T-helper 9 cell (primary cell): Measurements from ENCODE around the gene KCNG2.
"Not testable (repeated sequence)": the region's sequence is repeated elsewhere in the genome, so short reads cannot be mapped to it uniquely, and the experiment has no call there.

Experiments
- DNase-seq: peaks from one replicate; pipeline ENCODE4 v3.0.0-alpha.2; 2020

KCNG2 gene

GRCh38 chr18:79872527-79873444, 75.0 kb downstream of the KCNG2 start:
- DNase-seq, result no peak

DNA sequence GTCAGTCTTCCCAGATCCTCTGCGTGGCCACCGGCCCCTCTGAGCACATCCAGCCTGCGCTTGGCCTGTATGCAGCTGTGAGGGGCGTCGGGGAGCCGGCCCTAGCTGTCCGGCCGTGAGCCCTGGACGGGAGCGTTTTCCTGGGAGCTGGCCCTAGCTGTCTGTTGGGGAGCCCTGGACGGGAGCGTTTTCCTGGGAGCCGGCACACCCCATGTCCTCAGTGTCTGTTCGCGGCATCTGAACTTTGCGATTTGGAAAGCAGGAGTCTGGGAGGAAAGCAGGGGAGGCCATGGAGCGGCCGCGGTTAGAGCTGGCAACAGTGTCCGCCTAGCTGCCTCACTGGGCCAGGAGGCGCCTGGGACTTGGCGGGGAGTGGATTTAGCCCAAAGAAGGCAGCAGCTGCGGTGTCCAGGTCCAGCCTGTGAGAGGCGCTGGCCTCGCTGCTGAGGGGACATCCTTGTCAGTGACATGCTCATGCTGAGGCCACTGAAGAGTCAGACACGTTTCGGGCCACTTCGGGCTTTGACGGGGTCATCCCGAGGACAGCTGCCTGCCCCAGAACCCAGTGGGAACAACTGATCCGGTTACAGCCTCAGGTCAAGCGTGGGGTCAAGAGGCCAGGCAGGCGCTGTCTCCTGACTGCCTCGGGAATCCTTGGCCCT, 75.8 kb downstream of the KCNG2 start:
- DNase-seq, result no peak

DNA sequence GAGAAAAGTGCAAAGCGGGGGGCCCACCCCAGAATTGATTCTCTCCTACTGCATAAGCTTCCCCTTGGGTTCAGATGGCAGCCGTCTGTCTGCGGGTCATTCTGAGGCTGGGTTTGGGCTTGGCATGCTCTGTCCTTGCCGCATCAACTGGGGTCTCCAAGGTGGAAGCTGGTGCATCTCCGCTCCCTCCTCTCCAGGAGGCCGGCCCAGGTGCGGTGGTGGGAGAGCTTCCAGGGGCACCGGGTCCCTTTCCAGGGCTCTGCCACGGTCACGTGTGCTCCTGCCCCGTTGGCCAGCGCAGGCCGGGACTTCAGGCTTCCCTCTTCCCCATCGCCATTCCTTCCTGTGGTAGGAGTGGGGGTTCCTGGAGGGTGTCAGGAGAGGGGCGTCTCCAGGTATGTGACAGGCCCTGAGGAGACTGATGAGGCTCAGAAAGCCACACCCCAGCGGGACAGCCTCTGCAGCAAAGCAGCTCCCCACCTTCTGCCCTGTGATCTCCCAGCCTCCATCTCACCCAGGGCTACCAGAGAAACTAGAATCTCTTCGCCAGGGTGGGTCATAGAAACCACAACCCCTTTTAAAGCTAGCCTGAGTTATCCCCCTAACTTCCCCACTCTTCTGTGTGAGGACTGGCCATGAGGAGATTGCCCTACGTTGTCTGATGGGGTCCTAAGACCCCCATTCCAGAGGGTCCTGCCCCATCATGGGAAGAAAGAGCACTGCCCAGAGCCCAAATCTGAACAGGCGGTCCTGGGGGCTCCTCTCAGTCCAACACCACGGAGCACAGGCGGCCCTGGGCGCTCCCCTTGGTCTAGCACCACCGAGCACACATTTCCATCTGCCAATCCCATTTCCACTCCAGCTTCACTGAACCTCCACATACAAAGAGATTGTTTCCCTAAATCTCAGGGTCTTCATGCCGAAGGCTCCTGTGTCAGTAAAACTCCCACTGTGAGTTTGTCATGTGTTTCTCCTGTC, 77.1 kb downstream of the KCNG2 start:
- no peak for DNase-seq

GRCh38 chr18:79875531-79875919, 77.8 kb downstream of the KCNG2 start:
- no peak for DNase-seq

- DNase-seq, result no peak
Measured at GRCh38 chr18:79875931-79876461, 78.3 kb downstream of the KCNG2 start.

- DNase-seq, result no peak
Measured at GRCh38 chr18:79876497-79876896, 78.8 kb downstream of the KCNG2 start.

- DNase-seq, result no peak
Measured at GRCh38 chr18:79877163-79878091, 79.7 kb downstream of the KCNG2 start.

GRCh38 chr18:79878246-79878645, 80.5 kb downstream of the KCNG2 start:
- not testable (repeated sequence) for DNase-seq

DNA sequence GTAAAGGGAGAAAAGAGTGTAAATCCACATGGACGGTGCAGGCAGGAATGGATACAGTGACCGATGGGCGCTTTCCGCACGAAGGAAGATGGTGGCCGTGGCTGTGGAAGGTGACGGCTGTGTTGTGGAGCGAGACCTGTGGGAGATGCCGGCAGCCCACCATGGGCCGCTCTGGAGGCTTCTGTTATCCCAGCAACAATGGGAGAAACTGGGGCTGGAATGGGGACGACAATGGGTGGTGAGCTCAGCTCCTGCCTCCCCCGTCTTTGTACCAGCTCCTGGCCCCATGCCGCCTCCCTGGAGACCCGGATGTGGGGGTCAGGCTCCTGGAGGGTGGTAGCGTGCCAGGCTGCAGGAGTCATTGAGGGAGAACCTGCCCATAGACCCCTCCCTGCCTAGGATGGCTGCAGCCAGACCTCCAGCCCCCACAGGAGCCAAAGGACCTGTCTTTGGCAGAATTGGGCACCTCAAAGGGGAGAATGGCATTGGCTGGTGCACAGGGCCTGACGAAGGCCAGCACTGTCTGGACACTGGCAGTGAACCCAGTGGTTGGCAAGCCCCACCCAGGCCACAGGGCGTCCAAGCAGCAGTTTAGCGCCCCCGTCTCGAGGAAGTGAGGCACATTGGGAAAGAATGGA, 81.1 kb downstream of the KCNG2 start:
- DNase-seq, result no peak

- no peak for DNase-seq
Measured at GRCh38 chr18:79879566-79879965, 81.8 kb downstream of the KCNG2 start.

- DNase-seq, result no peak
Measured at GRCh38 chr18:79881695-79882094, 84.0 kb downstream of the KCNG2 start.

- DNase-seq, result no peak
Measured at GRCh38 chr18:79882522-79883241, 84.9 kb downstream of the KCNG2 start.

GRCh38 chr18:79883461-79884293, 85.9 kb downstream of the KCNG2 start:
- no peak for DNase-seq

GRCh38 chr18:79884294-79884962, 86.7 kb downstream of the KCNG2 start:
- DNase-seq, result no peak

GRCh38 chr18:79884963-79885728, 87.4 kb downstream of the KCNG2 start:
- DNase-seq, result no peak

- DNase-seq, result no peak
Measured at GRCh38 chr18:79887181-79888000, 89.7 kb downstream of the KCNG2 start.

DNA sequence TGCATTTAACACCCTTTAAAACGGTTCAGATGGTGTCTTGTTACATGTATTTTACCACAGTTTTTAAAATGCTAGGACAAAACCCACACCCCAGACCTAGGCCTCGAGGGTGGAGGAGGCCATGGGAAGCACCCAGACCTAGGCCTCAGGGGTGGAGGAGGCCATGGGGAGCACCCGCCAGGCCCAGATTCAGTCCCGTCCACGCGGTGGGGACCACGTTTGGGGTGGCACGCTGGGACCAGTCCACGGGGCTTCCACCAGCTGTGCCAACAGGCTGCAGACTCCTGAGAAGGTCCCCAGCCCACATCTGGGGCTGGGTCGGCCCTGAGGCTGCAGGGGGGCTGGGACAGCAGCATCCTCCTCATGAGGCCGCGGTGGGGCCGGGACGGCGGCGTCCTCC, 90.3 kb downstream of the KCNG2 start:
- DNase-seq, result no peak
